Measurements from ENCODE around the gene EPS15. TPM values are rescaled to one million over a fixed set of nuclear protein-coding genes. Genes with fewer than 3 reads are reported as not detected.
"Not testable (repeated sequence)": the region's sequence is repeated elsewhere in the genome, so short reads cannot be mapped to it uniquely, and the experiment has no call there.

Gene EPS15
- polyA plus RNA-seq, 3 donors: 36.8 to 44.3 (median 40.2) TPM

- no peak for DNase-seq
Measured at GRCh38 chr1:51433269-51433971, 85.6 kb downstream of the EPS15 start.

- DNase-seq: no peak
Measured at GRCh38 chr1:51432146-51432545, 86.9 kb downstream of the EPS15 start.

GRCh38 chr1:51427438-51427837 lies 91.6 kb downstream of the EPS15 start:
- DNase-seq: no peak

GRCh38 chr1:51425955-51426354 lies 93.1 kb downstream of the EPS15 start:
- no peak for DNase-seq

GRCh38 chr1:51425273-51425672 lies 93.8 kb downstream of the EPS15 start:
- no peak for DNase-seq

- DNase-seq: no peak
Measured at GRCh38 chr1:51423073-51423821, 95.8 kb downstream of the EPS15 start.

- no peak for DNase-seq
Measured at GRCh38 chr1:51422367-51423072, 96.5 kb downstream of the EPS15 start.

- DNase-seq: peak; percentile 70
Measured at GRCh38 chr1:51421964-51422363, 97.1 kb downstream of the EPS15 start.

GRCh38 chr1:51420867-51421627 lies 98.0 kb downstream of the EPS15 start:
- no peak for DNase-seq

GRCh38 chr1:51418384-51418959 lies 100.6 kb downstream of the EPS15 start:
- no peak for DNase-seq

GRCh38 chr1:51417496-51418383 lies 101.3 kb downstream of the EPS15 start:
- no peak for DNase-seq

GRCh38 chr1:51416910-51417309 lies 102.2 kb downstream of the EPS15 start:
- no peak for DNase-seq

- DNase-seq: no peak
Measured at GRCh38 chr1:51415963-51416362, 103.1 kb downstream of the EPS15 start.

GRCh38 chr1:51414811-51415210 lies 104.3 kb downstream of the EPS15 start:
- no peak for DNase-seq

- not testable (repeated sequence) for DNase-seq
Measured at GRCh38 chr1:51411820-51412219, 107.2 kb downstream of the EPS15 start.

- no peak for DNase-seq
Measured at GRCh38 chr1:51410568-51411460, 108.3 kb downstream of the EPS15 start.

- DNase-seq: not testable (repeated sequence)
Measured at GRCh38 chr1:51409755-51410541, 109.1 kb downstream of the EPS15 start.

GRCh38 chr1:51392241-51392640 lies 126.8 kb downstream of the EPS15 start:
- DNase-seq: no peak

- not testable (repeated sequence) for DNase-seq
Measured at GRCh38 chr1:51390641-51391040, 128.4 kb downstream of the EPS15 start.
